HG02840 (cell line): Measurements from ENCODE around the gene APBA3.
A peak's percentile ranks its signal among the peaks of the same experiment; 100 is the strongest.
"Not testable (repeated sequence)": the region's sequence is repeated elsewhere in the genome, so short reads cannot be mapped to it uniquely, and the experiment has no call there.

Source experiments
- ATAC-seq: cut with Tn5 transposase; IDR thresholded peaks from one replicate; pipeline ENCODE4 v1.9.1; 2021; ENCODE audit warnings: mild to moderate bottlenecking, moderate library complexity, moderate number of reproducible peaks; ENCODE audit not compliant: unreplicated experiment, low FRiP score

APBA3 gene

GRCh38 chr19:3771906-3772455 is 10.5 kb upstream of the APBA3 start, which contains the start of gene RAX2:
RAX2 (minus strand) TSS chr19:3772228; CDS start chr19:3771742, 486 bp downstream.
- ATAC-seq = no peak

GRCh38 chr19:3771000-3771905 is 9.8 kb upstream of the APBA3 start:
- no peak for ATAC-seq

GRCh38 chr19:3770136-3770999 is 8.9 kb upstream of the APBA3 start:
- ATAC-seq = no peak

- ATAC-seq = no peak
Measured at GRCh38 chr19:3769494-3769893, 8.0 kb upstream of the APBA3 start.

GRCh38 chr19:3768748-3769099 is 7.2 kb upstream of the APBA3 start:
- no peak for ATAC-seq

GRCh38 chr19:3768015-3768747 is 6.7 kb upstream of the APBA3 start:
- no peak for ATAC-seq

GRCh38 chr19:3767050-3767449 is 5.6 kb upstream of the APBA3 start:
- no peak for ATAC-seq

GRCh38 chr19:3766520-3766919 is 5.0 kb upstream of the APBA3 start:
- no peak for ATAC-seq

GRCh38 chr19:3765757-3766156 is 4.3 kb upstream of the APBA3 start:
- ATAC-seq = not testable (repeated sequence)

- no peak for ATAC-seq
Measured at GRCh38 chr19:3765121-3765520, 3.6 kb upstream of the APBA3 start.

- peak; percentile 71 for ATAC-seq
Measured at GRCh38 chr19:3762501-3763459, 1.3 kb upstream of the APBA3 start, which contains the start of gene MRPL54. MRPL54 (plus strand) TSS chr19:3762682; CDS start chr19:3762701, 19 bp downstream.

- no peak for ATAC-seq
Measured at GRCh38 chr19:3762130-3762473, 610 bp upstream of the APBA3 start.

GRCh38 chr19:3760871-3761361 is 576 bp downstream of the APBA3 start:
- no peak for ATAC-seq

GRCh38 chr19:3759482-3760254 is 1.8 kb downstream of the APBA3 start:
- ATAC-seq = no peak

- not testable (repeated sequence) for ATAC-seq
Measured at GRCh38 chr19:3758297-3758696, 3.2 kb downstream of the APBA3 start.

- not testable (repeated sequence) for ATAC-seq
Measured at GRCh38 chr19:3757705-3758104, 3.8 kb downstream of the APBA3 start.

GRCh38 chr19:3753631-3754410 is 7.7 kb downstream of the APBA3 start:
- ATAC-seq = no peak

- ATAC-seq = no peak
Measured at GRCh38 chr19:3752492-3752891, 9.0 kb downstream of the APBA3 start.
